Endodermal cell (in vitro differentiated cells): ENCODE measurements around the gene VMP1. TPM values are rescaled to one million over a fixed set of nuclear protein-coding genes. Genes with fewer than 3 reads are reported as not detected.
"Not testable (repeated sequence)": the region's sequence is repeated elsewhere in the genome, so short reads cannot be mapped to it uniquely, and the experiment has no call there.

Experiments
- DNase-seq: peaks from one replicate; pipeline ENCODE4 v3.0.0-alpha.2; 2017
- H3K27ac ChIP-seq: 2 replicates; pipeline ENCODE4 v1.5.1; 2013; ENCODE audit warnings: mild to moderate bottlenecking, low read depth, low read length, moderate library complexity
- H3K27me3 ChIP-seq: 2 replicates; pipeline ENCODE4 v1.6.1; 2013; ENCODE audit warnings: mild to moderate bottlenecking, low read length, moderate library complexity; ENCODE audit not compliant: insufficient read depth, control insufficient read depth, poor library complexity, severe bottlenecking
- H3K36me3 ChIP-seq: 2 replicates; pipeline ENCODE4 v1.7.0; 2013; ENCODE audit warnings: mild to moderate bottlenecking, low read length, moderate library complexity; ENCODE audit not compliant: control insufficient read depth, insufficient read depth
- H3K4me1 ChIP-seq: one replicate; pipeline ENCODE4 v1.7.0; 2013; ENCODE audit warnings: low read length; ENCODE audit not compliant: control insufficient read depth, insufficient read depth
- H3K4me3 ChIP-seq: 2 replicates; pipeline ENCODE4 v1.5.1; 2013; ENCODE audit warnings: mild to moderate bottlenecking, low read length, moderate library complexity
- H3K9ac ChIP-seq: 2 replicates; pipeline ENCODE4 v1.6.1; 2013; ENCODE audit warnings: mild to moderate bottlenecking, low read length, moderate library complexity; ENCODE audit not compliant: poor library complexity, severe bottlenecking; ENCODE audit errors: extremely low read depth
- H3K9me3 ChIP-seq: 2 replicates; pipeline ENCODE4 v1.6.1; 2013; ENCODE audit warnings: mild to moderate bottlenecking, low read length, moderate library complexity; ENCODE audit not compliant: control insufficient read depth
- H3K27ac Mint-ChIP-seq: 2 replicates; pipeline ENCODE4 v1.8.0; 2020; ENCODE audit warnings: mixed read lengths
- H3K27me3 Mint-ChIP-seq: 2 replicates; pipeline ENCODE4 v1.8.0; 2021; ENCODE audit warnings: mild to moderate bottlenecking, mixed read lengths; ENCODE audit not compliant: insufficient read depth
- H3K36me3 Mint-ChIP-seq: 2 replicates; pipeline ENCODE4 v1.8.0; 2020; ENCODE audit warnings: low read depth, mixed read lengths
- H3K4me1 Mint-ChIP-seq: 2 replicates; pipeline ENCODE4 v1.8.0; 2020; ENCODE audit warnings: mixed read lengths
- H3K4me3 Mint-ChIP-seq: 2 replicates; pipeline ENCODE4 v1.8.0; 2020; ENCODE audit warnings: mild to moderate bottlenecking, moderate library complexity, mixed read lengths
- H3K9me3 Mint-ChIP-seq: 2 replicates; pipeline ENCODE4 v1.8.0; 2020; ENCODE audit warnings: mild to moderate bottlenecking, mixed read lengths
- CTCF ChIP-seq: fragments of 200-600 bp; sonication (generic); conservative IDR thresholded peaks from 2 replicates; pipeline ENCODE4 v1.5.0; 2021; ENCODE audit warnings: antibody characterized with exemption, mild to moderate bottlenecking
- WGBS, 2 experiments: methylation state at CpG; one replicate each; pipeline versions ENCODE4 v1.1.5 to v1.1.7; 2013; ENCODE audit warnings: missing lambda C conversion rate in 2 of 2, mixed read lengths in 1 of 2; ENCODE audit not compliant: insufficient coverage in 1 of 2, insufficient read length in 1 of 2; 5-methylcytosine and 5-hydroxymethylcytosine counted together
- total RNA-seq, 2 donors: library from RNA; stranded (reverse); fragmentation: NEBNext Ultra II Directional in 1 of 2; extraction: Animal tissue kit (Norgen Biotek cat#: 25700) in 1 of 2; gene quantifications; 2 replicates in 1 of 2; 3 replicates in 1 of 2; pipeline ENCODE4 v1.2.1, GENCODE V29; 2021

Gene VMP1
- total RNA-seq, 2 donors from 2014 or later, result 67.9 to 69.9 TPM

GRCh38 chr17:59826706-59827453 lies 119.4 kb downstream of the VMP1 start:
- Histone ChIP-seq H3K27ac (no peak overlapping the region), H3K9me3 (no peaks in the 10 kb centered on the region), H3K36me3 (no peaks in the 10 kb centered on the region), H3K9ac (no peak overlapping the region), H3K4me3 (no peak overlapping the region), H3K27me3 (no peaks in the 10 kb centered on the region), H3K4me1 (peaks cover 6% of the 10 kb centered on the region)
- WGBS, 2 experiments, result 93 to 100% methylated on average over 3 to 4 of the region's 4 CpGs
- Mint-ChIP-seq H3K27me3 (no peaks in the 10 kb centered on the region), H3K4me3 (no peak overlapping the region), H3K36me3 (peaks cover 14% of the 10 kb centered on the region), H3K9me3 (no peaks in the 10 kb centered on the region), H3K27ac (no peak overlapping the region), H3K4me1 (peaks cover 31% of the 10 kb centered on the region)
- no peak for DNase-seq
- TF ChIP-seq CTCF, result no peak

GRCh38 chr17:59827721-59828477 lies 120.4 kb downstream of the VMP1 start:
- H3K36me3 ChIP-seq, result no peaks in the 10 kb centered on the region
- no peak for DNase-seq
- H3K9ac ChIP-seq, result no peak overlapping the region
- H3K27me3 ChIP-seq, result no peaks in the 10 kb centered on the region
- Mint-ChIP-seq H3K4me1 (peaks cover 32% of the 10 kb centered on the region), H3K36me3 (peaks cover 8% of the 10 kb centered on the region), H3K4me3 (no peak overlapping the region), H3K27ac (no peak overlapping the region), H3K9me3 (no peaks in the 10 kb centered on the region), H3K27me3 (no peaks in the 10 kb centered on the region)
- H3K27ac ChIP-seq, result no peak overlapping the region
- H3K4me1 ChIP-seq, result peaks cover 6% of the 10 kb centered on the region
- no peak overlapping the region for H3K4me3 ChIP-seq
- H3K9me3 ChIP-seq, result no peaks in the 10 kb centered on the region
- 89 to 91% methylated on average over 4 to 5 of the region's 5 CpGs for WGBS, 2 experiments
- TF ChIP-seq CTCF, result no peak

GRCh38 chr17:59828478-59828760 lies 121.0 kb downstream of the VMP1 start:
- no peak for TF ChIP-seq CTCF
- no peaks in the 10 kb centered on the region for H3K27me3 Mint-ChIP-seq
- H3K27ac ChIP-seq, result no peak overlapping the region
- no peak overlapping the region for H3K9ac ChIP-seq
- peaks cover 6% of the 10 kb centered on the region for H3K36me3 Mint-ChIP-seq
- H3K9me3 Mint-ChIP-seq, result no peaks in the 10 kb centered on the region
- no peaks in the 10 kb centered on the region for H3K27me3 ChIP-seq
- H3K4me1 ChIP-seq, result peaks cover 6% of the 10 kb centered on the region
- DNase-seq, result no peak
- no peaks in the 10 kb centered on the region for H3K36me3 ChIP-seq
- WGBS, 2 experiments, result 98 to 100% methylated on average over 2 of the region's 2 CpGs
- no peak overlapping the region for H3K4me3 ChIP-seq
- no peak overlapping the region for H3K4me3 Mint-ChIP-seq
- peak overlapping the region; percentile 30 for H3K27ac Mint-ChIP-seq
- peaks cover 32% of the 10 kb centered on the region for H3K4me1 Mint-ChIP-seq
- no peaks in the 10 kb centered on the region for H3K9me3 ChIP-seq

GRCh38 chr17:59828819-59829216 lies 121.4 kb downstream of the VMP1 start:
- not testable (repeated sequence) for H3K36me3 Mint-ChIP-seq, H3K4me1 ChIP-seq, H3K9me3 Mint-ChIP-seq, H3K27me3 ChIP-seq, H3K27me3 Mint-ChIP-seq, H3K4me3 ChIP-seq, H3K4me3 Mint-ChIP-seq, H3K9me3 ChIP-seq, DNase-seq, H3K36me3 ChIP-seq, H3K9ac ChIP-seq
- peak overlapping the region; percentile 44 for H3K27ac ChIP-seq
- 94 to 100% methylated on average over 1 to 6 of the region's 7 CpGs for WGBS, 2 experiments
- peak overlapping the region; percentile 30 for H3K27ac Mint-ChIP-seq
- H3K4me1 Mint-ChIP-seq, result peaks cover 32% of the 10 kb centered on the region
